Measurements from ENCODE around the gene TRIM2.

- no peak for TF ChIP-seq EZH2phosphoT487 (IDR thresholded peaks at IDR 0.05; ENCODE audit: borderline replicate concordance, low read depth, low read length)
- TF ChIP-seq CTCF (conservative IDR thresholded peaks at IDR 0.05; ENCODE audit: low read length) = no peak
Measured at GRCh38 chr4:153369021-153369420, 164.8 kb downstream of the TRIM2 start.
